Measurements from ENCODE around the gene SORCS3.

The SORCS3 gene

DNA sequence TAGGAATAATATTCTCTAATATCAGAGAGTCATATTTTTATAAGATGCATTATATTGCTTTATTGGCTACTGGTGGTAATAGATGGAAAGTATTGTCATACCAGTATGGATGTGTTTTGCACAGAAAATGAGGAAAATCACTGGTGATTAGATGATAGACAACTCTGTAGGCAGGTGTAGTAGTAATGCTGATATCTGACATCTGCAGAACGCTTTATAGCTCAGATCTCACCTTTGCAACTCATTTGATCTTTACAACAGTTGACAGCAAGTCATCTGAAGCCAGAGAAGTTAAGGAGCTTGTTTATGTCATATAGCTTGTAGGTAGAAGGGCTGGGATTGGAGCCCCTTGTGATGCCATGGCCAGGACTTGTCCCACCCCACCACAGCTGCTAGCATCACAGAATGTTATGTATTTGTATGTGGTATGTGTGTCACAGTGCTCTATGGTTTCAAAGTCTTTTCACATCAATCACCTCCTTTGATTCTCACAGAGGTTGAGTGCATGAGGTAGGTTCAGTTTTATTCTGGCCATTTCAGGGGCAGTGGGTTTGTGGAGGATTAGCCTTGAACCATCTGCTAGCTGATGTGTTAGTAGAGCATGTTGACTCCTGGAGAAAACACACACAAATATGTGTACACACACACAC lies 140.0 kb downstream of the SORCS3 start:
- DNase-seq, result no peak

DNA sequence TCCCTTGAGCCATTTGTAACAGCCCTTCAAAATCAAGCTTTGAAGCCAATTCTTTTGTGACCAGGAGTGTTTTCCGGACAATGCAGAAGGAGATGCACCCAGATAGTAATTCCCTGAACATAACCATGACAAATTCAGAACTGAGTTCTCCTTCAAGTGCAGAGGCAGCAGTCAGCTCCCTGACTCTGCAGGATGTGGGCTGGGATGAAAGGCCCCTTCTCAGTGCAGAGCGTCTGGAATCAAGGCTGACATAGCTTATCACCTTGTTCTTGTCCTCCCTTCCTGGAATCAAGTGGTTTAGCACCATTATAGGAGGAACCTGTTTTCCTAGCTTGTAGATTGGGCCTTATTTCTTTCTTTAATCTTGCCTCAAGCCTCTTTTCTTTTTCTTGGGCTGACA lies 143.4 kb downstream of the SORCS3 start:
- DNase-seq, result no peak

DNA sequence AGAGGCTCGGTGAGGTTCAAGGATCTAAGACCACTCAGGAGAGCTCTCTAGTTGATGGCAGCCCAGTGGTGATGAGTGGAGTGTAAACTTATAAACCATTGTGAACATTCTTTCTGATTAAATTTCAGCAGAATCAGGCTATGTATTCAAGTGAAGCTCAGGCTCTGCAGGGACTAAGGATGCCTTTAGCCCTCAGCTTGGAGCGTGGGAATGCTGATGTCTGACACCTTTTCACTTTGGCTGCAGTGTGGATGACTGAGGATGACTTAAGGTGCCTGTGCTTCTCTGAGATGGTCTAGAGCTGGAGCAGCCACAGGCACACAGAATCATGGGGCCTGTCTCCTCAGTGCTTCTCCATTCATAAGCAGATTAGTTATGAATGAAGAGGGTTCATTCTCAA lies 150.4 kb downstream of the SORCS3 start:
- no peak for DNase-seq

DNA sequence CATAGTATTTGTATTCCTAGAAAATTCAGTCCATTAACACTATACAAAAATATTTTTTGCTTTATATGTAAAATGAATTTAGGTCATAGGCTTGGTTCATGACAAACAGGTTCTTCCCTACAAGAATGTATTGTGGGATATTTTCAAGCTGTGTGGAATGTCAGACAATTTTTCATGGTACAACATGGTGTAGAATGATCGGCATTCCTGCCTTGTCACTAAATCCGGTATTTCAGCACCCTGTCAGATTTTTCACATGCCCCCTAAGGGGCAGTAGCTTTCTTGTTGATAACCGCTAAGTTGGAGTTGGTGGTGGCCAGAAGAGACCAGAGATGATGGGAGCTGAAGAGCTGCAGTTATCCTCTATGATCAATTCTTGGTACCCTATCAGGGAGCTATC lies 154.3 kb downstream of the SORCS3 start:
- no peak for DNase-seq

DNA sequence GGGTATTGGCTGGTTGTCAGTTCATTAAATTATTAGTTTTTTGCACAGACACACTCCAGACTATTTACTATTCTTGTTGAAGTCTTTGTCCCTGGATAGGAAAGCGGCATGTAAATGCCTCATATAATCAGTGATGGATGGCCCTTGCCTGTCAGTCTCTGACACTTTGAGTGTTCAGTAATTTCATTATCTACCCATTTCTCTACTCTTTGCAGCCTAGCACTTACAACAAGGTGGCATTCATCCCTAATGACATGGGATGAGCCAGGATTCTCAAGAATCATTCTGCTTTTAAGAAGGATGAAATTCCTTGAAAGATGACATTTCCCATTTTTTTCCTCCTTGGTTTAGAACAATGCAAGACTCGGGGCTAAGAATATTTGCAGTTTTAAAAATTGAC lies 155.7 kb downstream of the SORCS3 start:
- DNase-seq, result no peak

DNA sequence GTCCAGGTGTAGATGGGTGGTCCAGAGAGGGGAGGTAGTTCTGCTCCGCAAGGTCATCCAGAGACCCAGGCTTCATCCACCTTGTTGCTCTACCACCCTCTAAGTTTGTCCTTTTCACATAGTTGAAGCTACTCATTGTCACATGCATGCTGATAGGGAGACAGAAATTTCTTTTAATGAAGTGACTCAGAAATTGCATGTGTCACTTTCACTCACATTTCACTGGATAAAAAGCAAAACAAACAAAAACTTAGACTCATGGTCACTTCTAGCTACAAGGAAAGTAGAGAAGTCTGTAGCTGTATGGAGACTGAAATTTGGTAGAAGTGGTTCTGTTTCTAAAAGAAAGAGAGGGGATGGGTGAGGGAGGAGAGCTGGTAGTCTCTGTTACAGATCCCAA lies 161.9 kb downstream of the SORCS3 start:
- no peak for DNase-seq

DNA sequence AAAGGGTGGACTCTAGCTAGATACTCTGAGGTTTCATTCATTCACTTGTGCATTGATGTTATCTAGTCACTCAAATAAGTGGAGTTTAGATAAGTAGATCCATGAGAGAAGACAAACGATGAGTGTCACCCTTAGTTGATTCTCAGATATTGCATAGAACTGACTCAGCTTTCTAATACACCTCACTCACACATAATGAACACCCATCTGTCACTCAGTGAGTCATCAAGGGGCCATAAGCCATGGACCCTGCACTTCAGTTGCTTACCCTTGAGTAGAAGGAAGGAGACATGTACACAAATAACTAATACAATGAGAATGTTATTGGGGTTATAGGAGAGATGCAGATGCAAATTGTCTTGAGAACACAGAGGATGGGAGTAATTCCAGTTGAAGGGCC lies 163.8 kb downstream of the SORCS3 start:
- DNase-seq, result no peak

DNA sequence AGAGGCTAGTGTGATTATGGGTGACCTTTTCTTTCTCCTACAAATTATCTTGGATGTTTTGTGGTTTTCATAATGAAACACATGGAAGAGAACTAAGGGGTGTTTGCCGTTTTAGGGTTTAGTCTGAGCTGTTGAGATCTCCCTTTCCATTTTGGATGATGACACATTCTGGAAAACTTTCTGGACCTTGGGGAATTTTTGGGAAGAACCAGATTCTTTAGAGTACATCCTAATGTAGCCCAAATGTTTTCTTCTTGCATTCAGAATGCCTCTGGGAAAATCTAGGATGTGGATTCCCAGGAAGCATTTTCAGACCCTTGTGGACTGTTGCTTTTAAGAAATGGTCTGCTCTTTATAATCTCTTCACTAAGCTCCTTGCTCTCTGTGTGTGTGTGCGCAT lies 165.7 kb downstream of the SORCS3 start:
- no peak for DNase-seq

DNA sequence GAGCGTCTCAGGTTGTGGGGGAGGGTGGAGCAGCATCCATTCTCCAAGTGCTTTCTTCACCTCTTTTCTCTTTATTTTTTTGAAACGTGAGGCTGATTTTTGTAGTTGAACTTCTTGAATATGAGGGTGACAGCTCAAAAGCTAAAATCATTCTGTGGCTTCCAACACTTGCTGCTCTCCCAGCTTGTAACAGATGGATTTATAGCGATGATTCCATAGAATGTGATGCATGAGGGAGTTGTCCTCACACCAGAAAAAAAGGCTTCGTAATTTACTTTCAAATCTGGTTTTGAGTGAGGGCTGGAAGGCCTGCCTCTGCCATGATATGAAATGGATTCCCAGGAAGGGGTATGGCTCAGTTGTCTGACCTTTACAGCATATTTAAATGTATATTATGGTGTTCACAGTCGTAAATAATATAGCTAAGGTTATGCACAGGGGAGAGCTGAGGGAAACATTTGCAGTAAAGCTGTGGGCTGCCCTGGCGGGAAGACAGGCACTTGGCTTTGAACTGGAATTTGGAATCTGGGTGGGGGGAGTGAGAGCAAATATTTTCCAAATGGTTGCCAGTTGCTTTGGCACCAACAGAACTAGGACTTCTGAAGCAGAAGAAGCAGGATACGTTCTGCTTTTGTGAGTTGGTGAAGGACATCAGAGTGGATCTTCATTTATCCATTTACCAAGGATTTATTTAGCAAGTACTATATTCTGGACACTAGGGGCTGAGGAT lies 166.7 kb downstream of the SORCS3 start:
- DNase-seq, result no peak

DNA sequence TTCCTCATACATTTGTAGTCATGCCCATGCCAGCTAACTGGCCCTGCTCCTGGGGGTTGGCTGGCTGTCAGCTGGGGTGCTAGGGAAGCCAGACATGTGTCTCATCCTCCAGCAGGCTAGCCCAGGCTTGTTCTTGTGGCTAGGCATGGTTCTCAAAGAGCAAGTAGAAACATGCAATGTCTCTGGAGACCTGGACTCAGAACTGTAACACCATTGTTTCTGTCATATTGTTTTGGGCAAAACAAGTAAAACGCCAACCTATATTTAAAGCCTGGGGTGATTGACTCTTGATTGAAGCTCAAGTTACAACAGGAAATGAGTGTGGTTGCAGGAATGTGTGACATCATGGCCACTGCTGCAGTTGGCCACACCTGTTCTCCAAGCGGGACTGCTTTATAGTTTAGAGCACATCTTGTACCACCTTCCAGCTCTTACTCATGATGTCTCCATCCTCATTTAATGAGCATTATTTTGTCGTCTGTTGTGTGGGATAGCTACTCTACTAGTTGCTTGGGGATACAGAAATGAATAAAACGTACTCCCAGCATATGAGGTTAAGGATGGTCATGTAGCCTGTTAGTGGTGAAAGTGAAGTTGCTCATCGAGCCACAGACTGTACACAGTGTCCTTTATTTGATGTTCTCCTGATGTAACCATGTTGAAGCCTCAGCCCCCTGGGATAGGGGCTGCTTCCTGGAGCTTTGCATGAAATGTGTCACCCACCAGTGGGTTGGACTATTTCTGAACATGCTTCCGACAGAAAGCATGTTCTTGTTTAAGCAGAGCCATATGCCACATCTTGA lies 168.4 kb downstream of the SORCS3 start:
- no peak for DNase-seq

DNA sequence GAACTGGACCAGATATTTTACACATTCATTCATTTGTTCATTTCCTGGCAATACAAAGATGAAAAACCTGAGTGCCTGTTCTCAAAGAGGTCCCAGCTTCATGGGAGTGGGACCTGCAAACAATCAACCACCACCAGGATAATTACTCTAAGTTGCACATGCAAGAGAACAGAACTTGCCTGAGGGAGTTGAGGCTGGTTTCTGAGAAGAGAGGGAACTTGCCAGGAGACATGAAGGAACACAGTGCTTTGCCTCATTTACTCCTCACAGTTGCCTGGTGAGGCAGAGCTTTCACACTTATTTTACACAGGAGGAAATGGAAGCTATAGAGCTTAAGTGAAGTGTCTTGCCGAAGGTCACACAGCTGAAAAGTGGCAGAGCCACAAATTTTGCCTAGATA lies 170.1 kb downstream of the SORCS3 start:
- no peak for DNase-seq

DNA sequence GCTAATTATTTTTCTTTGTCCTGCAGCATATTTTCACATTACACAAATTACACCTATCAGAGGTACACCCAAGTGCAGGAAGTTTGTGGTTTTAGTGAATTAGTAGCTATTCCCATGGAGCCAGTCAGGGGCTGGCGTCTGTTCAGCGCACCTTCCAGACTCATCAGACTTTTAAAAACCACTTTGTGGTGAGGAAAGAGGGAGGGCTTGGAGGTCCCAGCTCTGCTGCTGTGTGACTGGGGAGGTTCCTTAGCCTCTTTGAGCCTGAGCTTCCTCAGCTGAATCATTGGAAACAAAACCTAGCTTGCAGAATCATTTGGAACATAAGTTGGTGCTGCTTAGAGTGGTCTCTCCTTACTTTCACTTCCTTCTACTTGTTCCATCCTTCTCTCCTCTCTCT lies 175.4 kb downstream of the SORCS3 start:
- no peak for DNase-seq

DNA sequence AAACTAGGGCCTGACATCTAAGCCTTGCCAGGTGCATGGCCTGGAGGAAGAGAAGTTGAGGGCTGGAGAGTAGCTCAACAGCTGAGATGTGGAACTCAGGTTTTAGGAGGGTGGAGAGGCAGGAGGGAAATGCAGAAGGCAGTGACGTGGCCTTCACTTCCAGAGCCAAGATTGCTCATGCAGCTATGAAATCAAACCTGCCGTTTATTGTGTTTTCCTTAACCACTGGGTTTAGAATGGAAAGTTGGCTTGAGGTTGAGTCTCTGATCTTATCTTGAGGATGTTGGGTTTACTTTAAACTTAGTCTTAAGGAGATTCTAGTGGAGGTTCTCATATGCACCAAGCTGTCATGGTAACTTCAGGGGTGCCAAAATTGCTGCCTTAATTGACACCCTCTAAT lies 178.6 kb downstream of the SORCS3 start:
- DNase-seq, result no peak

DNA sequence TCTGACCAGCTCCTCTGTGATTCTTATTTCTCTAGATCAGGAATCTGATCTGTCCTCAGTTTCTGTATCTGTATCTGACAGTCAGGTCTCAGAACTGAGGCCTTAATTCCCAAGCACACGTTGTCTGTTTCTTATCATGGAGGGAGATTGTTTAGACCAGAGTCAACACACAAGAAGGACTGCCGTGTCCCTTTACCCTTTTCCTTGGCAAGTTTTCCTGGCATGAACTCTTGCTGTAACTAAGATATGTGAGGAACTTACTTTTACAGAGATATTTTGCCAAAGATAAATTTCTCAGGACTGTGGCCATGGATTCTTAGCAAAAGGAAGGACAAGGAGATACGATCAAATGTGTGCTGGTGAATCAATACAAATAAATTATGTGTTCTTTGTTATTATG lies 181.0 kb downstream of the SORCS3 start:
- no peak for DNase-seq

DNA sequence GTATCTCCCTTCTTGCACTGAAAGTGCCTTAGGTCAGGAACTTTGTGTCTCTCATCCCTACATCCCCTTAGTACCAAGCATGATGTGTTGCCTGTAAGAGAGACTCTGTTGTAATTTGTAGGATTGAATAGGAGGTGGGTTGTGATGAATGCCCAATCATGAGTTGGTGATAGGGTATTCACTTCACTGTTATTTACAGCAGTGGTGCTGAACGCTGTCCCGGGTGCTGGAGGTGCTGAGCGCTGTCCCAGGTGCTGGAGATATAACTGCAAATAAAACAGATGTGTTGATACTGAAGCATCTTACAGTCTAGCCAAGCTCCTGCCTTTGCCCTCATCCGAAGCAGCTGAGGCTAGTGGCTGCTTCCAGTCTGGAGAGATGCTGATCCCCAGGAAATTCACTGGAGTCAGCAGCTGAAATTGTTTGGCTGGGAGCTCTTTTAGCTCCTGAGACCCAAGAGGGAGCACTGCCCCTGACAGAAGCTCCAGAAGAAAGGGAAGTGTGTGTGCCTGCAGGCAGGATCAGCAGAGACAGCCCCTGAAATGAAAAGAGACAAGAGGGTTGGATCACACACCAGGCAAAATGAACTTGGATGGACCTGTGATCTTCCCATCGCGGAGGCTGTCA lies 183.4 kb downstream of the SORCS3 start:
- DNase-seq, result peak; percentile 4

DNA sequence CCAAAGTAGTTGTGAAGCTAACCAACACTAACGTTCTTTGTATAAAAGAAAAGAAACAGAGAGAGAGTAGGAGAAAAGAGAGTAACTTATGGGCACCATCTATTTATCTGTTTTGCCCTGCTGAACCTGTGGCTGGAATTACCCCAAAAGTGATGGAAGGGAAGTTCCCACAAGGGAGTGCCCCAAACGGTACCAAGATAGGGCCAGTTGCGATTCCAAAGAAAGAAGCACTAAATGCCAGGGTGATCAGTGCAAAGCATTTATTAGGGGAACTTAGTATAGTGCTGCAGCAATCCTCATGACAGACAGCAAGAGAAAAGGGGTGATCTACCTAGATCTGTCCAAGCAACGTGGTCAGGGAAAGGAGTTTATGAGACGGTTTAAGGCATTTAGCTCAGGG lies 190.2 kb downstream of the SORCS3 start:
- DNase-seq, result no peak

DNA sequence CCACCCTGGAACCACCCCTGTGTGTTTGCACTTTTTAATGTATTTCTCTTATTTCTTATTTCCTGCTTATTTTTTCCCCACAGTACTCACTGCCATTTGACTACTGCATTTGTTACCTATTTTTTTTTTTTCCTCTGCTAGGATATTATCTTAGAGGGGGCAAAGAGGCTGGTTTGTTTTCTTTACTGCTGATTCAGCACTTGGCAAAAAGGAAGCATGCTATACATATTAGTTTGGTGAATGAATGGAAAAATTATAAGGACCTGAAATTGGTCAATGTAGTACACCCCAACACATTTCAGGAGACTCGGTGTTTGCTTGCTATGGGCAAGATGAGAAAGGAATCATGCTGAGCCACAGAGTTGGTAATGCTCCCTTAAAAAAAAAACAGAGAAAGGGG lies 193.5 kb downstream of the SORCS3 start:
- DNase-seq, result no peak

DNA sequence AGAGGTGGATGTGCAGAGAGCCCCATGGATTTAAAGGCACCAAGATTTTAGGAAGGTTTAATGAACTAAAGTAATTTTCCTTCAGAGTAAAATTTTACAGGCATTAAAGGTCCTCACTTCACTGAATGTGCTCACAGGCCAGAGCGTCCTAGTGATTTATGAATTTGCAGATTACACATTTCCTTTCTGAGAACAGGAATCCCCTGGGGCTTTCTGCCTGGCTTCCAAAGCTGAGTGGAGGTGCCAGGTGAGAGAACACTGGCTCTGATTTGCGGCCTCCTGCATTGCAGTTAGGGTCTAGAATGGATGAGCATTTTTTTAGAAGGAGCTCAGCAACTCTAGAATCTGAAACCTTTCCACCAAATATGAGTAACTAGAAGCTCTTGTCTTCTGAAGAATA lies 194.3 kb downstream of the SORCS3 start:
- DNase-seq, result no peak

DNA sequence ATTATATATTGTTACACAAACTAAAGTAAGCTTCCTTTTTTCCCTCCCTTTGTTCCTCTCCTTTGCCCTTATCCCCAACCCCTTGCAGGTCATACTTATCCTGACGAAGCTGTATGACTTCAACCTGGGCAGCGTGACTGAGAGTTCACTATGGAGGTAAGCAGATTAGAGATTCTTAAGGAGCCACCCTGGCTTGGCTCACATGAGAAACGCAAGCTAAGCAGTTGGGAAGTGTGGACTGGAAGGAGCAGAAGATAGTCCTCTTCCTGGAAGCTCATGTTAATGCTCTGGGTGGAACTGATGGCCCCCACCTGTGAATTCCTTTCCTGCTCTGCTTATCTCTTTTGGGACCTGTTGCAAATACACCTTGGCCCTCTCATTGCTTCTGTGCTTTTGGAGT lies 201.6 kb downstream of the SORCS3 start:
- DNase-seq, result no peak

DNA sequence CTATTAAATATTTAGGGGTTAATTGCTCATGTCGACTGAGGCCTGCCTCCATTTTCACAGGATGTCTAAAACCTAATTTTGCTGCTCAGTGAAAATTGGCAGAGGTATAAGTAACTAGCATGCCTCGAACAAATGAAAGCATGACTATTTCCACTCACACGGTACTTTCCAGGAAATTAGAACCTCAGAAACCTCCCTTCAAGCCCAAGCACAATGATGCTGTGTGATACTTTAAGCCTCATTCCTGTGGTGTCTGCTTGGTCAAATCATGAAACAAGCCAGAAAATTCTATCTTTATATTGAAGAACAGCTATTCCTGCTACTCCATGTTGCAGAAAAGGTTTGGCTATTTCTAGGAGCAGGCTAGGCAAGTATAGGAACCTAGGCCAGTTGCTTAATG lies 203.0 kb downstream of the SORCS3 start:
- DNase-seq, result no peak

DNA sequence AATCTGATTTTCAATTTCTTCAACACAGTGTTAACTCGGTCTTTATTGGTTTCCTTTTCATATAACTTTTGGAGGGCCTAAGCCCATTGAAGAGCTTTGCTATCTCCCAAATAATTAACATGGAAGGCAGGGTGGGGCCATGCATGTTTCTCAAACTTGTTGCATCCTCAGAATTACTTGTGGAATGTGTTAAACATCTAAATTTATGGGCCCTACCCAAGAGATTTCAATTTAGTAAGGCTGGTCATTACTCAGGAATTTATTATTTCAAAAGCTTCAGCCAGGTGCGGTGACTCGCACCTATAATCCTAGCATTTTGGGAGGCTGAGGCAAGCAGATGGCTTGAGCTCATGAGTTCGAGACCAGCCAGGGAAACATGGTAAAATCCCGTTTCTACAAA lies 208.9 kb downstream of the SORCS3 start:
- no peak for DNase-seq

DNA sequence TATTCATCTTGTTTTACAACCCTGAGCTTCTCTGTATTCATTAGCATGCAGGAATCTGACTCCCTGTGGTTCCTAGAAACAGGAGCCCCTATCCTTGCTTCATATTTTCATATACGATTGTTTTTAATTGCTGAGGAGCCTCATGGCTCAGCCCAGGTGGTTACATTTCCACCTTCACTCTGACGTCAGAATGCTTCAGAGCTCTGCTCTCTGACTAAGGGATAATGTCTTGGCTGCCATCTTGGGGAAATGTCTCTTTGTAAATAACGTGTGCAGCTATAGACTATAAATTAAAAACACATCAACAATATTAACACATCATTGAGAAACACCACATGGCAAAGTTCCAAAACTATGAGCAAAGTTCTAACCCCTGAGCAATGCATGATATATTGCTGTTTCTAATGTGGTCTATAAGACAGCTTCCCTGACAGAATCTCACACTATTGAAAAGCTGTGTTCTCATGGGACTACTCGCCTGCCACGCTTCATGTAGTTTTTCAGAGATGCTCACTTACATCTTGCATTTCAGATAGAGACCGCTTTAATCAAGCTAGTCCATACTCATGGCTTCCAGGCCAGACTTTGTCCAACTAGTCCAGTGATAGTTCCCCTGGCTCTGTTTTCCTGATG lies 227.0 kb downstream of the SORCS3 start:
- DNase-seq, result no peak

DNA sequence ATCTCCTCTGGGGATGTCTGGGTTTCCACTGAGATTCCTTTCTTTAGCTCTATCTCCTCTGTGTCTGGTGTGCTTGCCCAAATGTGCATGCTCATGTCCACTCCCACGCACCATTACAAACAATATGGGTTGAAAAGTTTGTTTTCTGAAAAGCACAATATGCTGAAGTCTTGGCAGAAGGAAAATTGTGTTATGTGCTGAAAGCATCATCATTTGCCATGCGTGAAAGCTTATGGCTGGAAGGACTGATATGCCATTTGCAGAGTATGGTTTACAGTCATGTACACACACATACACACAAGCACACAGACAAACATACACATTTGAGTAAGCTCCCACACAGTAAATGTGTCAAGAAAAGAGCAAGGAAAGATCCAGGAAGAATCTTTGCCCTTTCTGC lies 231.6 kb downstream of the SORCS3 start:
- no peak for DNase-seq
